NCI-H69 (cell line): Measurements from ENCODE around the gene C15orf61.

Experiments
- DNase-seq: peaks from one replicate; lab custom pipeline; 2025; lab: John Stamatoyannopoulos, UW

Gene C15orf61

DNA sequence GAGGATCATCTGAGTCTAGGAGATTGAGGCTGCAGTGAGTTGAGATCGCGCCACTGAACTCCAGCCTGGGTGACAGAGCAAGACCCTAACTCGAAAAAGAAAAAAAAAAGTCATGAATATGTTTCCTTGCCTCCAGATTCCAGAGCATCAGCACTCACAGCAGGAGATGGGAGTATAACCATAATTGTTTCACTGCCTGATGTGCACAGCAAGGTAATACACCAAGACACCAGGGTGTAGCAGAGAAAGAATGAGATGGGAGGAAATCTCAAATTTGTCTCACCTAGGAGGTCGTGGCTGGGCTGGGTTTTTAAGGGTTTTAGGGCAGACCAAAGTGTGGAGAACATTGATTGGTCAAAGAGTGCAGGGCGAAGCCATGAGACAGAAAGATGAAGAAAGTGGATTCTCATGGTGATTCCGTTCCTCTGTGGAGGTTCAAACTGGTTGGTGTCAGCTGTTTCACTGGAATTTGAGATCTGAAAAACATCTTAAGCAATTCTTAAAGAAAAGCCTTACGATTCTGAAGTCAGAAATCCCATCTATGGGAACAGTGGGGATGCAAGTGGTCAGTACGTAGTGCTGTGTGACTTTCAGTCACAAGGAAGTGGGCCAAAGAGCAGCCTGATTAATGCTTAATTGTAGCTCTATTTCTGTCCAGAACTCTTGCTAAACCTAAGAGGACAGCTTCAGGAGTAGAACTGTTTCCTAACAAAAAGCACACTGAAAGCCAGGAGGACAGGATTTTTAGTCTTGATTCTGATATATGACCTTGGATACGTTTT, 7.8 kb upstream of the C15orf61 start:
- peak; percentile 9 for DNase-seq

- no peak for DNase-seq
Measured at GRCh38 chr15:67515090-67515489, 5.8 kb upstream of the C15orf61 start.

GRCh38 chr15:67515557-67515956, 5.4 kb upstream of the C15orf61 start:
- DNase-seq, result no peak

DNA sequence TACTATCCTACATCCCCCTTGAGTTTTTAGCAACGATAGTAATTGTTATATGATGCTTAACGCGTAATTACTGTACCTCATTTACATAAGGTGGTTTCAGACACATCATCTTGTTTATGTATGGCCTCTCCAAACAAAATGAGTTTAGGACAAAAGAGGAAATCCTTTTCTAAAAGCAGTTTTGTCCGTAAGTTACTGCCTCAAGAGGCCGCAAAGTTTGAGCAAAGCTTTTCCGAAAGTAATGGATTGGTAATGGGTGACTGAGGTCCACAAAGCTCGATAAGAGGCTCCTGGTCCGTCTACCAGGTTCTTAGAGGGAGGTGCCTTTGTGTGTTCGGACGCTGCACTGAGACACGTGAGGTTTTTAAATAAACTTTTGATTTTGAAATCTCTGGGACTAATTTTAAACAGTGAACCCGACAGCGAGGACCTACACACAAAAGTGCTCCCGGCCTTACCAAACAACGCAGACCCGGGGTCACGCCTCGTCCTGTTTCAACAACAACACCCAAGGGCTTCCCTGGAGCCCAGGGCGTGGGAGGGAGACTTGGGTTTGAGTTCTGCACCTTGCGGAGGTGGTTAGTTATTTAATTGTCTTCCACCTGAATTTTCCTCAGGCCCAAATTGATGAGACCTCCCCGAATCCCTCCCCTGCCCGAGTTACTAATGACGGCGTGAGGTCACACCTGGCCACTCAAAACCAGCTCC, 456 bp upstream of the C15orf61 start:
- DNase-seq, result no peak

DNA sequence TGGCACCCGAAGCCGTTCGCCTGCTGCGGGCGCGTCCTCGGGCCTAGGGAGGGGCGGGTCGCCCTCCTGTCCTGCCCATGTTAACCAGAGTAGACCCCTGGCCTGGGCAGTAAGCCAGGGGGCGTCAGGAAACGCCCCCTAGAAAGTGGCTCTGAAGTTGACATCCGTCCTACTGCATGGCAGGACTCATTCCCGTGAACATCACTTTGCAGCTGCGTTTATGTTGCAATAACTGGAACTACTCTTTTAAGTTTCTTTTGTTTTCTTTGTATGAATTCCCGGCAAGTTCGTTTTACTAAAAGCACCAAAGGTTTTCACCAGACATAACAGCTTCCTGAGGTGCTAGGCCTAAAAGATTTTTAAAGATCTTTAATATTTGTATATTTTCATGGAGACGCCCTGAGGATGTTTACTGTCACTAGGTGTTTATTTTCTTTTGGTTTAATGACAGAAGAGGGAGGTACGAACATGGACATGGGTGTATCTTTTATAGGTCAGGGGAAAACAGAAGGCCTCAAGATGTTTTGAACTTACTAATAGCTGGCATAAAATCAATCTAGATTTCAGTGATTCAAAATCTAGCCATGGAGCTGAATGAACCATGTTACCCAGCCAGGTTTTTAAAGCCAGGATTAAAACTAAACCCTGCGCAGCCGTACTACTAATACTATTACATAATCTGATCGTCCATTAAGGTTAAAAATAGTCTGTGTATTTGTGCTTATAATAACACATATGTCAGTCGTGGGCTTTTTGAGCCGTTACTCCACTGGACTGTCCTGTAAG, 1.0 kb downstream of the C15orf61 start:
- DNase-seq, result peak; percentile 30

DNA sequence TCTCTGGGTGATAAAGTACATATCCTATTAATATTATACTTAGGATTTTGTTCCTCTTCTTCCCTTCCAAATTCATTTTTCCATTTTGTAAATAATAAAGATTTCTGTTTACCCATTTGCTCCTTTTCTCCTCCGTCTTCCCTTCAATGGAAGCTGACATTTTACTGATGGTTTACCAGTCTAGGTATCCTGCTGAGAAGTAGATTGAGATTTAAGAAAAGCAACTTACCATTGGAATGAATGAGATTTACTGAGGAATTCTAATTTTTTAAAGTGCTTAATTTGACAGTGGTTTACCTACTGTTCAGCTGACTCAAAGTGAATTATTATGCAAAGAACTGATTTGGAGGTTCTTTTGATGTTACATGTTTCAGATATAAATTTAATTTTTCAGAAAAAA, 2.4 kb downstream of the C15orf61 start:
- no peak for DNase-seq

DNA sequence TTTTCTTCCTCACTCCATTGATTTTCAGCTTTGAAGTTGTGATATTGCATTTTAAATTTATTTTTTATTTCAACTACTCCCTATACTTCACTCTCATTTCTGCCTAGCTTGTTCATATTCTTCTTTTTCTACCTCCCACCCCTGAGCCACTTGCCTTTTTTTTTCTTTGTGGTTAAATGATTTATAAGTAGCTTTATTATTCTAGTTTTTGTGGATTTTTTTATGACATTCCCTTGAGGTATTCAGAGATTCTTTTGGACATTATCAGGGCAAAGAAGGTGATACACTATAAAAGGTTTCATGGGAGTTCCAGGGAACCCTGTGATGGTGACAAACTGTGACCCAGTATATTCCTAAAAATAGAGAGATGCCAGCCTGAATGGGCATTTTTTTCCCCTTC, 3.3 kb downstream of the C15orf61 start:
- DNase-seq, result no peak

DNA sequence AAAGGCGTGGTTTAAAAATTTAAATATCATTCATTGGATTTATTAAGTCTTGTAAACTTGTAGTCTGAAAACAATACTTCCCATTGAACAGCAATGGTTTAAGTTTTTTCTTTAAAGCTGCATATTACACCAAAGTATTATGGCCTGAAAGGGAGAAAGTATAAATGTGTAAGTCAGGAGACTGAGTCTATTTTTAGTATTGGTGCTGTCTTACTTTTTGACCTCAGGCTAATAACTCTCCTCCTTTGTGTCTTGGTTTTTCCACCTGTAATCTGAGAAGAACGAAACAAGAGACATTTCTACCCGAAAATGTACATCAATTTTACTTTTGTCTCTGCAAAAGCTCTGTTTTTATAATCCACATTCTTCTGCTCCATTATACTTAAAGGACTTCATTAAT, 7.6 kb downstream of the C15orf61 start:
- DNase-seq, result no peak

GRCh38 chr15:67531379-67531914, 10.5 kb downstream of the C15orf61 start:
- no peak for DNase-seq

DNA sequence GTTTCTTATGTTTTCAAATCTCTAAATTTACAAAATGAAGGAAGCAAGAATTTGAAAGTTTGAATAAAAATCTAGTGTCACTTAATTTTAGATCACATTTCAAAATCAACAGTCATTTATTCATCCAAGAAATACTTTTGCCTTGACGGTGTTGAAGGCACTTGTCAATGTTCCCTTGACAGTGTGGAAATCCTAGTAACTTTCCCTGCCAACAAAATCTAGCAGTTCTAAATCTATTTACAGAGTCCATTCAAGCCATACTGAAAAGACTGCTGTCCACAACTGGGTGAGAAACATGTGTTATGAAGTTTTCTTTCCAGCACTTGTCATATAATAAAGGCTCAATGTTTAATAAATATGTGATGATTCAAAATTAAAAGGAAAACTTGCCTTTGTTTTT, 12.9 kb downstream of the C15orf61 start:
- no peak for DNase-seq

GRCh38 chr15:67534360-67534759, 13.4 kb downstream of the C15orf61 start:
- no peak for DNase-seq

GRCh38 chr15:67537771-67538170, 16.8 kb downstream of the C15orf61 start:
- DNase-seq, result no peak

GRCh38 chr15:67542420-67543347, 21.8 kb downstream of the C15orf61 start, which contains the start of gene MAP2K5:
Gene MAP2K5 (plus strand): TSS chr15:67542703. CDS start chr15:67543336, 633 bp downstream.
- DNase-seq, result peak; percentile 85

- peak; percentile 41 for DNase-seq
Measured at GRCh38 chr15:67543348-67543718, 22.4 kb downstream of the C15orf61 start.

DNA sequence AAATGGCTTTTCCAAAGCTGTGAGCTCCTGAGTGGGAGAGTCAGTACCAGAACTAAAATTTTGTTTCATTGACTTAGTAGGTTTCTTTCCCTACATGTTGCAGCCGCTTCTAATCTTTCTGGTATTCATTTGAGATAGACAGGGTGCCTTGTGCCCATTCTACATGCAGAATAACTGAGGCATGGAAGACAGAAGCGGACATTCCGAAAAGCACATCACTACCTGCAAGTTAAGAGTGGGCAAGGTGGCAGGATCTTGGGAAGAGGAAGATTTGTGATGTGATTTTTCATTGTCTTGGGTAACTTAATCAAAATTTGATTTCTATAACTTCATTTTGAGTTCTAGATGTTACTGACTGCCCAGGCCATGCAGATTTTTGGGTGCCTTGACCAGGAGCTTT, 23.5 kb downstream of the C15orf61 start:
- DNase-seq, result no peak

- no peak for DNase-seq
Measured at GRCh38 chr15:67545864-67546263, 24.9 kb downstream of the C15orf61 start.

GRCh38 chr15:67547064-67547463, 26.1 kb downstream of the C15orf61 start:
- no peak for DNase-seq

DNA sequence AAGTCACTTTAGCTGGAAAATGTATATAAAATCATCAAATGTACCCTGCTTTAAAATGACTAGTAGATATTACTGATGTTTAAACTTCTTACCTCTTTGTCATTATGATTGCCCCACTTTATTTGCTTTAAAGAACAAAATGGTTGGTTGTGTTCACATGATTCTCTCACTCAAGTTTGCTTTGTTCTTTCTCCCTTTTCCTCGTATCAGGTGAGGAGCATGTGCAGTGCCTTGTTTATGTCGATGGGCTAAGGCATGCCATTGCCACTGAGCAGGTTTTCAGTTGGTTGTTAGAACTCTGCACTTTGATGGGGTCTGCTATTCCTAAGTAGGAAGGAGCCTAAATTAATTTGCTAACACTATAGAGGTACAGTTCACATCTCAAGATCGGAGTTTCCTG, 26.9 kb downstream of the C15orf61 start:
- DNase-seq, result peak; percentile 4

DNA sequence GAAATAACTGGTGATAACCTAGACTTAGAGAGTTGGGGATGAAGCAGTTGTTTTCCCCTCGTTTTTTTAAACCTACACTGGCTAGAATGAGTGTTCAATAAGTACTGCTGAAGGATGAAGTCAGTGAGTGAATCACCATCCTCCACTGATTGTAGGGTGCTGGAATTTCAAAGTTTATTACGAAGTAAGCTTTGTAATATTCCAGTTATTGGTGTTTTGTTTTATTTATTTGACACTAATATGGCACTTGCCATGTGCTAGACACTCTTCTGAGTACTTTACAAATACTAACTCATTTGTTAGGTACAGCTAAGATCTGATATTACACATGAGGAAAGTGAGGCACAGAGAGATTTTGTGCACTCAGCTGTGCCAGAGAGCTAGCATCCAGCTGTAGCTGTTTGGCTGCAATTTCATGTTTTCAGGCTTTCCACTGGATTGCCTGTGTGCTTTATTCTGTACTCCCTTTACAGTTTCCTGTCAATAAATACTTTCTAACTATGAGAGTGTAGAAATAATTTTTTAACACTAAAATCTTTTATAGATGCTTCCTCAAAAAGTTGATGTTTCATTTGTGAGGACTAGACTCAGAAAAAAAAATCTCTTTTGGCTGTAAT, 27.4 kb downstream of the C15orf61 start:
- peak; percentile 12 for DNase-seq

DNA sequence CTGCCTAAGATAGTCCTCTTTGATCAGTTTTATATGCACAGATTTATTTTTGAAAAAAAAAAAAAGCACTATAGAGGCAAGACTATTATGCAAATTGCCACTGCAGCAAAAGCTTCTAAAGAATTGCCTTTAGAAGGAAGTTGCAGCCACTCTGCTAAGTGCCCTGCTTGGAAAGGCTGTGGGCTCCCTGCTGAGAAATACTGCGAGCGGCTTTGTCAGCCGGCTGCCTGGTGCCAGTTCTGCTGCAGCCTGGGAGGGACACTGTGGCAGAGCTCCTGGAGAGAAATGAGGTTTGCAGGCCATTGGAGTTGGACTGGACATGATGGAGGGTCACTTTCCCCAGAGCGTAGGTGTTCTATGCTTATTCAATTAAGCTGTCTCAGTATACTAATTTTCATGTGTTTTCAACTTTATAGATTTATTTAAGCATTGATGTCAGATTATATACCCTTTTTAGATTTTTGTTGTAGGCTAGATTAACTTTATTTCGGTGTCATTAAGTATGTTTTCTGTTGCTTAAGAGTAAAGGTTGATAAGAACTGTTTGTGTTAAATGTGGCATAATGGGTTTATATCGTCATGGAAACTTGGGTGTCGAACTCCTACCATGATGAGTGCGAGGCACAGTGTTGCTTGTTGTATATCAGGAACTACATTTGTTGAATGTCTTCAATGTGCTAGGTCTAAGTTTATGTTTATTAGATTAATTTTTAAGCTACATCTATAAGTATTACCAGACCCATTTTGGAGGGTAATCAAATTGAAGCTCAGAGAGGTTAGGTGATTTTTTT, 28.1 kb downstream of the C15orf61 start:
- peak; percentile 88 for DNase-seq
